ENCODE measurements around the gene PPP1R7.

DNA sequence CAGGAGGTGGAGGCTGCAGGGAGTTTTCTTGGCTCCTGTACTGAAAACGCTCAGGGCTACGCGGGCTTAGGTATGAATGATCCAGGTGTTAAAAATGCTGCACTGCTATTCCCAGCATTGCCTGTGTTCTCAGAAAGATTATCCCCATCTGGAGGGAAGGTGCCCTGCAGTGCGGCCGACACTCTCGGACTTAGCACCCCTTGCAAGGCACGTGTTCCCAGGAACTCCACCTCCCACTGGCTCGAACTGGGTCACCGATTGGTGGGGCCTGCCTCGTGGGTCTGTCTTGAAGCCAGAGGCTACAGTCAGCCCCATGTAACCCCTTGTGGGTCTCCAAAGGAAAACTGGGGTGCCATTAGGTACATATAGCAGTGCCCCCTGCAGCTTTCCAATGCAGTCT lies 63.9 kb downstream of the PPP1R7 start:
- TF ChIP-seq, protein P1, sequence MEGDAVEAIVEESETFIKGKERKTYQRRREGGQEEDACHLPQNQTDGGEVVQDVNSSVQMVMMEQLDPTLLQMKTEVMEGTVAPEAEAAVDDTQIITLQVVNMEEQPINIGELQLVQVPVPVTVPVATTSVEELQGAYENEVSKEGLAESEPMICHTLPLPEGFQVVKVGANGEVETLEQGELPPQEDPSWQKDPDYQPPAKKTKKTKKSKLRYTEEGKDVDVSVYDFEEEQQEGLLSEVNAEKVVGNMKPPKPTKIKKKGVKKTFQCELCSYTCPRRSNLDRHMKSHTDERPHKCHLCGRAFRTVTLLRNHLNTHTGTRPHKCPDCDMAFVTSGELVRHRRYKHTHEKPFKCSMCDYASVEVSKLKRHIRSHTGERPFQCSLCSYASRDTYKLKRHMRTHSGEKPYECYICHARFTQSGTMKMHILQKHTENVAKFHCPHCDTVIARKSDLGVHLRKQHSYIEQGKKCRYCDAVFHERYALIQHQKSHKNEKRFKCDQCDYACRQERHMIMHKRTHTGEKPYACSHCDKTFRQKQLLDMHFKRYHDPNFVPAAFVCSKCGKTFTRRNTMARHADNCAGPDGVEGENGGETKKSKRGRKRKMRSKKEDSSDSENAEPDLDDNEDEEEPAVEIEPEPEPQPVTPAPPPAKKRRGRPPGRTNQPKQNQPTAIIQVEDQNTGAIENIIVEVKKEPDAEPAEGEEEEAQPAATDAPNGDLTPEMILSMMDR (IDR thresholded peaks at IDR 0.05; ENCODE audit: low read depth, low read length, missing input control), result no peak
- TF ChIP-seq FOXA1 (IDR thresholded peaks at IDR 0.05) (no peak), RAD21 (IDR thresholded peaks at IDR 0.05) (no peak), SP1 (IDR thresholded peaks at IDR 0.05) (no peak), JUND (IDR thresholded peaks at IDR 0.05) (no peak), ATF3 (IDR thresholded peaks at IDR 0.05) (no peak), RXRA (IDR thresholded peaks at IDR 0.05) (no peak)
- TF ChIP-seq, protein P2, sequence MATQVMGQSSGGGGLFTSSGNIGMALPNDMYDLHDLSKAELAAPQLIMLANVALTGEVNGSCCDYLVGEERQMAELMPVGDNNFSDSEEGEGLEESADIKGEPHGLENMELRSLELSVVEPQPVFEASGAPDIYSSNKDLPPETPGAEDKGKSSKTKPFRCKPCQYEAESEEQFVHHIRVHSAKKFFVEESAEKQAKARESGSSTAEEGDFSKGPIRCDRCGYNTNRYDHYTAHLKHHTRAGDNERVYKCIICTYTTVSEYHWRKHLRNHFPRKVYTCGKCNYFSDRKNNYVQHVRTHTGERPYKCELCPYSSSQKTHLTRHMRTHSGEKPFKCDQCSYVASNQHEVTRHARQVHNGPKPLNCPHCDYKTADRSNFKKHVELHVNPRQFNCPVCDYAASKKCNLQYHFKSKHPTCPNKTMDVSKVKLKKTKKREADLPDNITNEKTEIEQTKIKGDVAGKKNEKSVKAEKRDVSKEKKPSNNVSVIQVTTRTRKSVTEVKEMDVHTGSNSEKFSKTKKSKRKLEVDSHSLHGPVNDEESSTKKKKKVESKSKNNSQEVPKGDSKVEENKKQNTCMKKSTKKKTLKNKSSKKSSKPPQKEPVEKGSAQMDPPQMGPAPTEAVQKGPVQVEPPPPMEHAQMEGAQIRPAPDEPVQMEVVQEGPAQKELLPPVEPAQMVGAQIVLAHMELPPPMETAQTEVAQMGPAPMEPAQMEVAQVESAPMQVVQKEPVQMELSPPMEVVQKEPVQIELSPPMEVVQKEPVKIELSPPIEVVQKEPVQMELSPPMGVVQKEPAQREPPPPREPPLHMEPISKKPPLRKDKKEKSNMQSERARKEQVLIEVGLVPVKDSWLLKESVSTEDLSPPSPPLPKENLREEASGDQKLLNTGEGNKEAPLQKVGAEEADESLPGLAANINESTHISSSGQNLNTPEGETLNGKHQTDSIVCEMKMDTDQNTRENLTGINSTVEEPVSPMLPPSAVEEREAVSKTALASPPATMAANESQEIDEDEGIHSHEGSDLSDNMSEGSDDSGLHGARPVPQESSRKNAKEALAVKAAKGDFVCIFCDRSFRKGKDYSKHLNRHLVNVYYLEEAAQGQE (IDR thresholded peaks at IDR 0.05), result no peak
- TF ChIP-seq, protein P3, sequence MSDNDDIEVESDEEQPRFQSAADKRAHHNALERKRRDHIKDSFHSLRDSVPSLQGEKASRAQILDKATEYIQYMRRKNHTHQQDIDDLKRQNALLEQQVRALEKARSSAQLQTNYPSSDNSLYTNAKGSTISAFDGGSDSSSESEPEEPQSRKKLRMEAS (IDR thresholded peaks at IDR 0.05), result no peak

All from liver (tissue), 3 donors.